ENCODE data around the gene OR1S1.

Gene OR1S1

DNA sequence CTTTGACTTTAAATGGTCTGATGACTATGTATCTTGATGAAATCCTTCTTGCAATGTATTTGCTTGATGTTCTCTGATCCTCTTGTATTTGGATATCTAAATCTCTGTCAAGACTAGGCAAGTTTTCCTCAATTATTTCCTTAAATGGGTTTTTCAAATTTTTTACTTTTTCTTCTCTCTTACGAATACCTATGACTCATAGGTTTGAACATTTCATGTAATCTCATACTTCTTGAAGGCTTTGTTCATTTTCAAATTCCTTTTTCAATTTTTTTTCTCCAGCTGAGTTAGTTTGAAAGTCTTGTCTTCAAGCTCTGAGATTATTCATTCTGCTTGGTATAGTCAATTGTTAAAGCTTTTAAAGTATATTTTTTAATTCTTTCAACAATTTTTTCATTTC lies 42.4 kb downstream of the OR1S1 start:
- Histone ChIP-seq H4K8ac (ENCODE audit: low read depth, low read length) (no peak overlapping the region), H3K79me2 (ENCODE audit: control insufficient read depth, insufficient read depth, low read length) (no peaks in the 10 kb centered on the region), H3K79me1 (ENCODE audit: low read length) (no peaks in the 10 kb centered on the region), H2BK15ac (replicated peaks; ENCODE audit: low read depth) (no peak overlapping the region), H3K4me3 (ENCODE audit: low read length) (no peak overlapping the region), H3K4ac (ENCODE audit: low read depth, low read length) (no peak overlapping the region), H3K36me3 (ENCODE audit: control insufficient read depth, insufficient read depth, low read length) (no peaks in the 10 kb centered on the region), H3K4me2 (ENCODE audit: low read length) (no peak overlapping the region), H4K5ac (ENCODE audit: low read length) (no peak overlapping the region), H3K4me1 (ENCODE audit: control insufficient read depth, low read depth, low read length) (no peaks in the 10 kb centered on the region), H2BK120ac (ENCODE audit: low read depth, low read length) (no peak overlapping the region), H3K18ac (ENCODE audit: low read length) (no peak overlapping the region), H3K9ac (ENCODE audit: low read length) (no peak overlapping the region), H2AK5ac (ENCODE audit: low read length) (no peak overlapping the region), H3K27ac (ENCODE audit: low read depth, low read length) (no peak overlapping the region), H3K23ac (ENCODE audit: low read length) (no peak overlapping the region), H2BK5ac (ENCODE audit: low read length) (no peak overlapping the region), H3K56ac (ENCODE audit: low read length) (no peak overlapping the region), H3K27me3 (ENCODE audit: insufficient read depth, low read length, poor library complexity) (no peaks in the 10 kb centered on the region)
- WGBS (ENCODE audit: extremely low coverage, insufficient coverage, low lambda C conversion rate): no CpG with 5 or more reads among the region's 1 CpG
- no peak for DNase-seq

DNA sequence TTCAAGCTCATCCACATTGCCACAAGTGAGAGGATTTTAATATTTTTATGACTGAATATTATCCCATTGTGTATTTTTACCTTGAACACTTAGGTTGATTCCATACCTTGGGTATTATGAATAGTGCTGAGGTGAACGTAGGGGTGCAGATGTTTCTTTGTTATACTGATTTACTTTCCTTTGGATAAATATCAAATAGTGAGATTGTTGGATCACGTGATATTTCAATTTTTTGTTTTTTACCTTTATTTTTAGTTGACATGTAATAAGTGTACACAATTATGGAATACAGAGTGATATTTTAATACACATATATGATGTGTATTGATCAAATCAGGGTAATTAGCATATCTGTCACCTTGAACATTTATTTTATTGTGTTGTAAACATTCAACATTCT lies 47.5 kb downstream of the OR1S1 start:
- Histone ChIP-seq H2BK15ac (replicated peaks; ENCODE audit: low read depth) (no peak overlapping the region), H3K27ac (ENCODE audit: low read depth, low read length) (no peak overlapping the region), H3K9ac (ENCODE audit: low read length) (no peak overlapping the region), H3K4me1 (ENCODE audit: control insufficient read depth, low read depth, low read length) (no peaks in the 10 kb centered on the region), H3K18ac (ENCODE audit: low read length) (no peak overlapping the region), H4K8ac (ENCODE audit: low read depth, low read length) (no peak overlapping the region), H3K4me2 (ENCODE audit: low read length) (no peak overlapping the region), H2AK5ac (ENCODE audit: low read length) (no peak overlapping the region), H3K23ac (ENCODE audit: low read length) (no peak overlapping the region), H2BK120ac (ENCODE audit: low read depth, low read length) (no peak overlapping the region), H3K36me3 (ENCODE audit: control insufficient read depth, insufficient read depth, low read length) (no peaks in the 10 kb centered on the region), H4K5ac (ENCODE audit: low read length) (no peak overlapping the region), H3K4ac (ENCODE audit: low read depth, low read length) (no peak overlapping the region), H2BK5ac (ENCODE audit: low read length) (no peak overlapping the region), H3K4me3 (ENCODE audit: low read length) (no peak overlapping the region), H3K56ac (ENCODE audit: low read length) (no peak overlapping the region), H3K79me1 (ENCODE audit: low read length) (no peaks in the 10 kb centered on the region), H3K27me3 (ENCODE audit: insufficient read depth, low read length, poor library complexity) (no peaks in the 10 kb centered on the region), H3K79me2 (ENCODE audit: control insufficient read depth, insufficient read depth, low read length) (no peaks in the 10 kb centered on the region)
- no peak for DNase-seq
- WGBS (ENCODE audit: extremely low coverage, insufficient coverage, low lambda C conversion rate): no CpG with 5 or more reads among the region's 2 CpGs

Measured in mesendoderm (in vitro differentiated cells).